Measurements from ENCODE around the gene DACH2.

DACH2 gene

GRCh38 chrX:86829786-86830185, 681.5 kb downstream of the DACH2 start:
- no peak for DNase-seq

- no peak for DNase-seq
Observed at GRCh38 chrX:86830685-86831084, 682.4 kb downstream of the DACH2 start.

GRCh38 chrX:86845101-86845500, 696.9 kb downstream of the DACH2 start:
- no peak for DNase-seq
